Right ventricle myocardium superior (tissue), 1 donor: ENCODE measurements around the gene TRPV6. TPM values are rescaled to one million over a fixed set of nuclear protein-coding genes. Genes with fewer than 3 reads are reported as not detected.

Experiments
- ATAC-seq: fragments of 200-7000 bp; cut with Tn5 transposase; one replicate; pipeline ENCODE4 v1.9.1; 2020; ENCODE audit warnings: mild to moderate bottlenecking; ENCODE audit not compliant: poor library complexity
- DNase-seq: peaks from one replicate; pipeline ENCODE4 v3.0.0-alpha.2; 2020
- intact Hi-C: fragments of 100-400 bp; cut with DNase I; formaldehyde crosslinking; loops from one replicate; pipeline ENCODE4 v1.11.2; 2022
- total RNA-seq: library from RNA; stranded (reverse); fragmentation: NEBNext Ultra II Directional; extraction: Animal tissue kit (Norgen Biotek cat#: 25700); gene quantifications from one replicate; pipeline ENCODE4 v1.2.1, GENCODE V29; 2021
- donor health status: DM: no; HTN: yes; CAD: no; lungs with severe emphysema.

TRPV6 gene
- total RNA-seq, 1 donor from 2014 or later, result not detected

GRCh38 chr7:142832417-142832816, 53.1 kb downstream of the TRPV6 start:
- intact Hi-C loops, result no loop called here
- ATAC-seq (no peak), DNase-seq (no peak)

GRCh38 chr7:142827951-142828500, 57.5 kb downstream of the TRPV6 start:
- intact Hi-C loops, result no loop called here
- DNase-seq, result no peak
- ATAC-seq, result no peak

- ATAC-seq (no peak), DNase-seq (no peak)
- intact Hi-C loops, result no loop called here
Observed at GRCh38 chr7:142822714-142823113, 62.8 kb downstream of the TRPV6 start.

Other genes with a start within 250 kb of the TRPV6 start
- not detected for gene PRSS1, start 136.3 kb downstream of the TRPV6 start, total RNA-seq
- gene PRSS2, start 114.8 kb downstream of the TRPV6 start, total RNA-seq, result not detected
- gene EPHB6, start 30.7 kb downstream of the TRPV6 start, total RNA-seq, result 2.6 TPM
- gene TRPV5, start 48.0 kb upstream of the TRPV6 start, total RNA-seq, result not detected
- gene LLCFC1, start 53.7 kb upstream of the TRPV6 start, total RNA-seq, result not detected
- gene KEL, start 76.6 kb upstream of the TRPV6 start, total RNA-seq, result 0.43 TPM
- 0.22 TPM for gene OR9A2, start 141.4 kb upstream of the TRPV6 start, total RNA-seq
- gene OR6V1, start 166.6 kb upstream of the TRPV6 start, total RNA-seq, result not detected
- not detected for gene PIP, start 246.3 kb upstream of the TRPV6 start, total RNA-seq